Skin epidermis (tissue), 12 donors: ENCODE data around the gene ICE2.
"Not testable (repeated sequence)": the region's sequence is repeated elsewhere in the genome, so short reads cannot be mapped to it uniquely, and the experiment has no call there.

Experiments used
- H3K27ac ChIP-seq, 21 experiments: fragments of 200-600 bp; sonication (generic) in 11 of 21; one replicate each; pipeline ENCODE4 v1.5.0; 2020; ENCODE audit warnings: mild to moderate bottlenecking in 3 of 21, inconsistent platforms in 2 of 21, moderate library complexity in 2 of 21
- H3K4me3 ChIP-seq, 7 experiments: fragments of 200-600 bp; sonication (generic) in 2 of 7; one replicate each; pipeline ENCODE4 v1.5.0; 2020; ENCODE audit warnings: inconsistent platforms in 2 of 7, mild to moderate bottlenecking in 2 of 7, moderate library complexity in 1 of 7

Gene ICE2

DNA sequence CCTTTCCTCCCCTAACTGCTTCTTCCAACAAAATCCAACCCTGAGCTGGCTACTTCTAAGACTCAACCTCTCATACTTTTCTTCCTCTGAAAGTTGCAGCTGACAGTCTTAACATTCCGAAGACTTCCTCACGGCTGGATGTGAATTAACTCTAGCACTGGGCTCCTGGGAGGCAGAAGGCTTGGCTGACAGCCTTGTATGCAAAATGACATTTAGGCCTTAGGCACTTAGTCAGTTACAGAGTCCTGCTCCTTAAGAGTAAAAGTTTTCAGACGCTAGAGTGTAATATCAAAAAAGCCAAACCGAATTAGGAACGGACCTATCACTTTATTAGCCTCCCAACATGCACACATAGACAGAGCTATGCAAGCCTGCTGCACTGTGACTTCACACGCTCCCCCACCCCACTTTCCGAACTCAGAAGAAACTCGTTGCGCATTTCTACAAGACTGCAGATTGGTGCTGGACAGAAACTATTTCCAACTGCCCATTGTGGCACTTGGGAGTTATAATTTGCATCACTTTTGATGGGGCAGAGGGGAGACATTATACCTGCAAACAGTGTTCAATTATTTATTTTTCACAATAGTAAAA, 65.6 kb downstream of the ICE2 start:
- Histone ChIP-seq H3K27ac (peak overlapping the region in 11 of 21 experiments; percentile 12 to 61 (median 53)), H3K4me3 (no peak overlapping the region)

DNA sequence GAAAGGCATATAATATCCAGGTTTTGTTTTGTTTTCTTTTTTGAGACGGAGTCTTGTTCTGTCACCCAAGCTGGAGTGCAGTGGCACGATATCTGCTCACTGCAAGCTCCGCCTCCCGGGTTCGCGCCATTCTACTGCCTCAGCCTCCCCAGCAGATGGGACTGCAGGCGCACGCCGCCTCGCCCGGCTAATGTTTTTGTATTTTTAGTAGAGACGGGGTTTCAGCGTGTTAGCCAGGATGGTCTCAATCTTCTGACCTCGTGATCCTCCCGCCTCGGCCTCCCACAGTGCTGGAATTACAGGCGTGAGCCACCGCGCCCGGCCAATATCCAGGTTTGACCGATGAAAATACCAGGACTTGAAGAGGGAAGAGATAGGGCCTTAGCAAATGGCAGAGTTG, 66.1 kb downstream of the ICE2 start:
- H3K4me3 ChIP-seq: not testable (repeated sequence)
- H3K27ac ChIP-seq: peak overlapping the region in 9 of 21 experiments; percentile 4 to 54 (median 47)

DNA sequence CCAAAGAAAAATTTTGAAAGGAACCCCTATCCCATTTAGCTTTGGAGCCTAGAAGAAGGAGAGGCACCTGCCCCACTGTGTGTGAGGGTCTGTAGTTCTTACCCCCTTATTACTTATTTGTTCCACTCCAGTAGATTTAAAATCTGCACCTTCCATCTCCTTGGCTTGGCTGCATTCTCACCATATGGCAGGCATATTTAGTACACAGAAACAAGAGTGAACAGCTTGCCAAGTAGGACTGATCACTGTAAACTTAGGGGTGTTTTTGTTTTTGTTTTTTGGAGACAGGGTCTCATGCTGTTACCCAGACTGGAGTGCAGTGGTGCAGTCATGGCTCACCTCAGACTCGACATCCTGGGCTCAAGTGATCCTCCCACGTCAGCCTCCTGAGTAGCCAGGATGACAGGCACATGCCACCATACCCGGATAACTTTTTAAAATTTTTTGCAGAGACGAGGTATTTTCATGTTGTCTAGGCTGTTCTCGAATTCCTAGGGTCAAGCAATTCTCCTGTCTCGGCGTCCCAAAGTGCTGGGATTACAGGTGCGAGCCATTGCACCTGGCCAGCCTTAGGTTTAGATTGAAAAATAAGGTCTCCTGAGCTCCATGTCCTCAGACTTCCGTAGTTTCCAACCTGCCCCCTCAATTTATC, 67.0 kb downstream of the ICE2 start:
- Histone ChIP-seq H3K4me3 (no peak overlapping the region), H3K27ac (peak overlapping the region in 2 of 21 experiments; percentile 7 to 30)

DNA sequence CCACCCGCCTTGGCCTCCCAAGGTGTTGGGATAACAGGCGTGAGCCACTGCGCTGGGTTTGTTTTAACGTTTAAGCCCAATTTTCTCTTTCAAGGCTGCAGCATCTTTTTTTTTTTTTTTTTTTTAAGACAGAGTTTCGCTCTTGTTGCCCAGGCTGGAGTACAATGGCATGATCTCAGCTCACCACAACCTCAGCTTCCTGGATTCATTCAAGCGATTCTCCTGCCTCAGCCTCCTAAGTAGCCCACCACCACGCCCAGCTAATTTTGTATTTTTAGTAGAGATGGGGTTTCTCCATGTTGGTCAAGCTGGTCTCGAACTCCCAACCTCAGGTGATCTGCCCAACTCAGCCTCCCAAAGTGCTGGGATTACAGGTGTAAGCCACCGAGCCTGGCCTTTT, 68.6 kb downstream of the ICE2 start:
- H3K27ac ChIP-seq, H3K4me3 ChIP-seq: not testable (repeated sequence)

DNA sequence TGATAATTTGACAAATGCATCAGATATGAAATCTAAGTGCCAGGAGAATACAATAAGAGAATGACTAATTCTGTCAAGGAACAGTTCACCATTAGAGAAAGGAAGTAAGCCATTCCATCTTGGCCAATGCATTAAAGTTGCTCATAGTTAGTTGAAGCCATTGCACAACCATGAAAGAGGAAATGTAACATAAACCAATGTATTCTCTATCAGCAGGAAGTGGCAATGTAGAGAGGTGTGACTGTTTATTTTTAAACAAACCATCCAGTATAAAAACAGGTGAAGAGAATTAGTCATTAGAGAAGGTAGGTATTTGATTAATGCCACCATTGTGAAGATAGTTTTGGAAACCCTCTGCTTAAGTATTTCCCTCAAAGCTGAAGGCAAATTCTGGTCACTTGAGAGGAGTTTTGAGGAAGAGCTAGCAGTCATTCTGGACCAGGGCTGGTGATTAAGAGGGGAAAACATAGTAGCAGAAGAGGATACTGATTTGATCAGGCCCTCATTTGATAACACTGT, 70.4 kb downstream of the ICE2 start:
- peak overlapping the region in 20 of 21 experiments; percentile 1 to 78 (median 56) for H3K27ac ChIP-seq

DNA sequence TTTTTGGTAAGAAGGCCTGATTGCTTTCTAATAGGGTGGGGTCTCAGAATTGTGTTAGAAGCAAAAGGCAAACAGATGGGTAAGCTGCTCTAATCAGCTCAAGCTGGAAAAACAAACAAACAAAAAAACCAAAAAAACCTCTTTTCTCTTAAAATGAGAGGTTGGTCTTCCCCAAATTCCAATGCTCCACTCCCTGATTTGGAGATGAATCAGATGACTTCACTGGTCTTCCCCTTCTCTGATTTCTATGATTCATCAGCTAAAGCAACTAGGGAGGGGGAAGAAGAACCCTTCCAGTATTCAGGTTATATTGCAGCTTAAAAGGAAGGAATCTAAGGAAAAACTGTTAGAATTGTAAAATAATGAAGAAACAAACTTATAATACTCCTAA, 71.5 kb downstream of the ICE2 start:
- no peak overlapping the region for H3K4me3 ChIP-seq
- peak overlapping the region in 17 of 21 experiments; percentile 2 to 78 (median 59) for H3K27ac ChIP-seq

More for the DNA sequence above, 70.4 kb downstream of the ICE2 start:
- no peak overlapping the region for H3K4me3 ChIP-seq

DNA sequence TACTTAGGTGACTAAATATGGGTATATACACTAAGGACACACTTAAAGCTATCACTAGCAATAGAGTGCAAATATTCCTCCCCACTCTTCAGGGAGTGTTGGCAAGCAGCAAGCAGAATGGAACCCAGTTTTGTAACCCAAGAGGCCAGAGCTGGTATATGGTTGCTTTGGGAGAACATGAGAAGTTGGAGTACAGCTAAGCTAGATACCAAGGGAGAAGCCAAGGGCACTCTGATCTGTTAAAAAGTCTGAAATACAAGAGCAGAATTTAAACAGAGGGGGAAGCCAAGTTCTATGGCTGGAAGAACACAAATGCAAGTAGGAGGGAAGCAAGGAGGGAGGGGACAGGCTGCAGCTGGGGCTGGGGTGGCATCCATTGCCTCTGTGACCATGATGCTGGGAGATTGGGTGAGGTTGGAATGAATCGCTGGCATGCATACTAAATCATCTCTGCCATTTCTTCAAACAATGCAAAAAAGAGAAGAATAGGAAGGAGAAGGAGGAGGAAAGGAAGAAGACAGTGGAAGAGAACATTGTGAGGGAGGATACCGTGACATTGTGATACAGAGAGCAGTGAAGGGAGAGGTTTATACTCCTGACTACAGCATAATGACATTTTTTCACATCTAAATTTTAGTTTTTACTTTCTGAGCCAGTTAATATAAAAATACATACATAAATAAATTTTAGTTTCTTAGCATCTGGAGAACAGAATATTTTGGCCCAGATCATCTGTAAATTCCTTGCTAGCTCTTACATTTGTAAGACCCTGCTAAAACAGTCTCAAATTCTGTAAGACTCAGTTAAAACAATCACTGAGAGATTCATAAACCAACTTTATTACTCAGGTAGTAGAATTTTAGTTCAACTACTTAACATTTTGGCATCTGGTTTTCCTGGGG, 72.2 kb downstream of the ICE2 start:
- peak overlapping the region in 16 of 21 experiments; percentile 2 to 78 (median 60) for H3K27ac ChIP-seq
- H3K4me3 ChIP-seq: no peak overlapping the region

DNA sequence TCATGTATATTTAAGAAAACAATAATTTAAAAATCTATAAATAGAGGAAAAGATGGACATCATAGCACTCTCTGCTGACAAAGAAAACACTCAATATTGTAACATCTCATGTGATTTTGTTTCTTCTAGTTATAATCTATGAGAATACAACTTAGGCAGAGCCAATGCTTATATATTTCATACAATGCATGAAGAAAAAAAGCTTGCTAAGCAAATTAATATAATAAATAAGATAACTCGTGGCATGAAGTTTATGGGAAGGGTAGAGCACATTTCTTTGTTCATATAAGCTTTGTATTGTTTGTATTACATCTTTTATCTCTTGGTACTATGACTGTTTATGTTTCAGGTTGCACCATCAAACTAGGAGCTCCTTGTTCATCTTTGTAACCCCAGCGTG, 73.5 kb downstream of the ICE2 start:
- H3K4me3 ChIP-seq: no peak overlapping the region
- no peak overlapping the region for H3K27ac ChIP-seq

DNA sequence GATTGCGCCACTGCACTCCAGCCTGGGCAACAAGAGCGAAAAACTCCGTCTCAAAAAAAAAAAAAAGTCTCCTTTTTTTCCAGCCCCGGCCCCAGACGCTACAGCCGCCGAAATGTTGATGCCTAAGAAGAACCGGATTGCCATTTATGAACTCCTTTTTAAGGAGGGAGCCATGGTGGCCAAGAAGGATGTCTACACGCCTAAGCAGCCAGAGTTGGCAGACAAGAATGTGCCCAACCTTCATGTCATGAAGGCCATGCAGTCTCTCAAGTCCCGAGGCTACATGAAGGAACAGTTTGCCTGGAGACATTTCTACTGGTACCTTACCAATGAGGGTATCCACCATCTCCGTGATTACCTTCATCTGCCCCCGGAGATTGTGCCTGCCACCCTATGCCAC, 74.6 kb downstream of the ICE2 start:
- not testable (repeated sequence) for H3K27ac ChIP-seq

DNA sequence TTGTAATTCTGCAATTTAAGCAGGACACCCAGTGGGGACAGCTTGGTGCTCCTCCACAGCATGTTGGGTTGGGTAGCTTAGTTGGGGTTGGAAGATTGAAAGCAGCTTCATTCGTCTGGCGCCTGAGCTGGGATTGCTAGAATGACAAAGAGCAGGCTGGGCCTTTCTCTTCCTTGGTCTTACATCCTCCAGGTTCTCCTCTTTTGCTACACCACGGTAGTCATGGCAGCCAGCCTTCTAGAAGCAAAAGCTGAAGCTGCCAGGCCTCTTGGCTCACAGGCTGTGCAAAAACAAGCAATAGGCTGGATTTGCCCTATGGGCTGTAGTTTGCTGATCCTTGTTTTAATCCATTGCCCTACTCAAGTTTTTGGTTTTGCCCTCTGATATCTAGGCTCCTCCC, 78.0 kb downstream of the ICE2 start:
- Histone ChIP-seq H3K27ac (no peak overlapping the region), H3K4me3 (no peak overlapping the region)

More for the DNA sequence above, 74.6 kb downstream of the ICE2 start:
- not testable (repeated sequence) for H3K4me3 ChIP-seq

DNA sequence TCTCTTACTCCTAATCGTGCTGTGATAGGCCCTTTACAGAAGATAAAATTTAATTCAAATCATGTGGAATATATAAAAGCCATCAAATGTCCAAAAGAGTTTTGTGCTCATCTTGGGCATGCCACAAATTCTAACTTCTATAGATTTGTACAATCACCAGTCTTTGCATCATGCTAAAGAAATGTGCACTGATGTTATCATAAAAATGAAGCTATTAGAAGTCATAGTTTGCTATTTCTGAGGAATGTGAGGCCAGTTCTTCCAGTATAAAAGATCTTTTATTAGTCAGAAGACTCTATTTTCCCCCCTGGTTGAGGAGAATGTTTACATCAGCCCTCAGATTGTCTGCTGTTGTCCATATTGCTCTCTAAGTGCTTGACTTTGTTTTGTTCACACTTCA, 79.0 kb downstream of the ICE2 start:
- H3K27ac ChIP-seq: peak overlapping the region in 14 of 21 experiments; percentile 11 to 100 (median 98)
- no peak overlapping the region for H3K4me3 ChIP-seq

DNA sequence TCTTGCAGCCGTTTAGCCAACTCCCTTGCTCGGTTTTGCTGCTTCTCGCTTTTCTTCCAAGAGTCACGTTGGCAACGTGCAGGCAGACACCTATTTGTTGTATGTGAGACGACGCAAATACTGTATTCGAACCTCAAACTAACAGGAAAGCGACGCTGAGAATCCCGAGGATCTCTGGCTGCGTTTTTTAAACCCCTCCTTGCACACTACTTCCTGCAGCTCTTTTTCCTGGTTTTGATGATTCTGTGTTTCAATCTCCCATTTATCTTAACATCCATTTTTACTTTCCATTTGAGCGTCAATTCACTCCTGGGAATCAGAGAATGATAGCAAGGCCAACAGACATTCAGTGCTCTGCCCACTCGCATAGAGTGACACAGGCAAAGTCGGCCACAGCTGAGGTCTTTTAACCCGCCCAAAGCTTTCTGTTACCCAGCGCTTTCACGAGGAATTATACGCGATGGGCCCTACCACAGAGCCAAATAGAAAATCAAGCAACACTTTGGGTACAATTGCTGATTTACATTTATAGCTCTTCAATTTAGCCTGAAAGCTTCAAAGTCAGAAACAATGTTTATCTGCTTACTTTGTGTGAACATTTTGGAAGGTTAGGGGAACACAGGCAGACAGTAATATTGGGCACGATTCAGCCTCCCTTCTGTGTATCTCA, 79.6 kb downstream of the ICE2 start:
- H3K4me3 ChIP-seq: peak overlapping the region in 1 of 7 experiments; percentile 77

DNA sequence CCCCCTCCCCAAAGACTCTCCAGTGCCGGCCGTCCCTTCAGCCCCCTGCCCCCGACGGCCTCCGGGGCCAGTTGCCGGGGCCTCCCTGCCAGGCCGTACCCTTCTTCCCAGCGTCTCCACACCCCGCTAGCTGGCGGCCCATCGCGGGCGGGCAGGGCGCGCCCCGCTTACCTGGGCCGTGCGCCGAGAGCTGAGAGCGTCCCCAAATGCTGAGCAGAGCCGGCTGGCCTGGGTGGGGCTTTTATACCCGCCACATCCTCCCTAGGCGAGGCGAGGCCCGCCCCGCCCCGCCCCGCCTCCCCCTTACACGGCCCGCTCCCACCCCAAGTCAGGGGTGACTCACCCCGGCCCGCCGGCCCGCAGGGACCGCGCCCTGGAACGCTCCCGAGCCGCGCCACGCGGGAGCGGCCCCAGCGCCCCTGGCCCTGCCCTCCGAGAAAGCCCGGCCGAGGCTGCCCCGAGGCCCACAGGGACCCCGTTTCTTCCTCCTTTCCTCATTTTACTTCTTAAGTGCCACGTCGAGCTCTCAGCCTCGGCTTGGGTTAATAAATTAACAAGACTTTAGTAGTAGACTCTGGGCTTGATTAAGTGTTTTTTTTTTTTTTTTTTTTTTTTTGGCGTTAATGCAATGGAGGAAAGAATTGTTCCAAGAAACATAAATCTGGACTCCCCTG, 81.0 kb downstream of the ICE2 start, which contains the start of gene ANXA2:
Gene ANXA2 (minus strand): TSS at position 215 of the 674 bp plus-strand sequence. CDS start 11,911 bp downstream, outside the sequence.
- Histone ChIP-seq H3K4me3 (peak within 1 kb of the TSS; percentile 68 to 96 (median 82)), H3K27ac (peak within 1 kb of the TSS; percentile 91 to 100 (median 99))

More for the DNA sequence above, 79.6 kb downstream of the ICE2 start:
- H3K27ac ChIP-seq: peak overlapping the region in 18 of 21 experiments; percentile 31 to 100 (median 98)

DNA sequence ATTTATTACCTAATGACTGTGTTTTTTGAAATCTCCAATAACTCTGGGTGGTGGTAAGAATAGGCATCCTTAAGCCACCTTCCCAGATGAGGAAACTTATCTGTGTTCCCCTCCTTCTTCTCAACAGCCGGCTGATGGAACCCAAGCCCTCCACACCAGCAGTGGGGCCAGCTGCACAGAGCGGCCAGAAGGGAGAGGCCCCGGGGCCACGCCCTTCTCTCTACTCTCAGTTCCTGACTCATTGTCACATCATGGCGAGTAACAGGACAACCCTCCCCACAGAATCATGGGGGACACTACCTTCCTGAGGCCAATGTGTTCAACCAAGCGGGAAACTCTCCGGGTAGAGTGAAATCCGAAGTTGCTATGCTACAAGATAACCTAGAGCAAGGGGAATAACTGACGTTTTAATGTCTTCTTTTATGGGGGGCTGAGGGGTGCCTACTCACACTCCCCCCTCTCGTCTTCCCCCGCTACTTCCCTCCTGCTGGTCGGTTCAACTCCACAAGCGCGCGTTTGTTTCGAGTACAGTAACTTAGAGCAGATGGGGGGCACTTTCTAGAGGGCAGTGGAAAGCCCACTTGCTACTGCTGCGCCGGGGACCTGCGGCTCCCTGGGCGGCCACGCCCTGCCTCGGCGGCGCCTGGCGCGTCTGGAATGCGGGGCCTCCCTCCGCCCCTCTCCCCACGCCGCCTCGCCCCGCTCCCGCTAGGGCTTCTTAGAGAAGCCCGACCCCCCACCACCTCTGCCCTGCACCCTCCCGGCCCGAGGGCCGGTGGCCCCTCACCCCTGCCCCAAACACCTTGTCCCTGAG, 81.8 kb downstream of the ICE2 start:
- peak overlapping the region; percentile 91 to 100 (median 99) for H3K27ac ChIP-seq
- peak overlapping the region; percentile 68 to 96 (median 82) for H3K4me3 ChIP-seq

DNA sequence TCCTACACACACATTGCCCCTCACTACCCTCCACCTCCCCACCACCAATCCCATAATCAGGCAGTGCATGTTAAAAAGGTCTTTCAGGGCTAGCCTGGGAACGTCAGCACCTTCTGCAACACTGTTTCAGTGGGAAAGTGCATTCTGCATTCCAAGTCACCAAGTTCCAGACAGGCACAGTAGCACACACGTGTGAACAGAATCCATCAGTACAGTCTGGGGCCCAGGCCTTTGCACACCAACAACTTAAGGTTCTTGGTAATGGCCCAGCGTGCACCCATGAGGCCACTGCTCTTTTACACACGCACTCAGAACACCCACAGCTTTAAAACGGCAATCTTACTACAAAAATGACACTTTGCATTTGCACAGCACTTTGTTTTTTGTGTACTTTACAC, 82.4 kb downstream of the ICE2 start:
- Histone ChIP-seq H3K4me3 (peak overlapping the region; percentile 68 to 96 (median 82)), H3K27ac (peak overlapping the region in 20 of 21 experiments; percentile 91 to 100 (median 99))

DNA sequence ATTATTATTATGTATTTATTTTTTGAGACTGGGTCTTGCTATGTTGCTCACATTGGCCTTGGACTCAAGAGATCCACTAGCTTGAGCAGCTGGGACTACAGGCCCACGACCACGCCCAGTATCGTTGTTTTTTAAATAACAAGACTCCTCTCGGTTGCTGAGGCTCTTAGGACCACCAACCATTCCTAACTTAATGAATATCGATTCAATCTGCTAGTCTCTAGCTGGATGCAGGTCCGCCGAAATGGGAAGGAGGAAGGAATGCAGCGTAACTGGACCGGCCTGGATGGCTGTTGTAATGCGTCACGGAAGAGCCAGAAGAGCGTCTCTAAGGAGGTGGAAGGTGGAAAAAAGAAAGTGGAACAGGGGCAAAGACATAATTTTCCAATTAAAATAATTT, 82.8 kb downstream of the ICE2 start:
- H3K27ac ChIP-seq: peak overlapping the region in 20 of 21 experiments; percentile 91 to 100 (median 99)
- H3K4me3 ChIP-seq: peak overlapping the region; percentile 68 to 96 (median 82)

DNA sequence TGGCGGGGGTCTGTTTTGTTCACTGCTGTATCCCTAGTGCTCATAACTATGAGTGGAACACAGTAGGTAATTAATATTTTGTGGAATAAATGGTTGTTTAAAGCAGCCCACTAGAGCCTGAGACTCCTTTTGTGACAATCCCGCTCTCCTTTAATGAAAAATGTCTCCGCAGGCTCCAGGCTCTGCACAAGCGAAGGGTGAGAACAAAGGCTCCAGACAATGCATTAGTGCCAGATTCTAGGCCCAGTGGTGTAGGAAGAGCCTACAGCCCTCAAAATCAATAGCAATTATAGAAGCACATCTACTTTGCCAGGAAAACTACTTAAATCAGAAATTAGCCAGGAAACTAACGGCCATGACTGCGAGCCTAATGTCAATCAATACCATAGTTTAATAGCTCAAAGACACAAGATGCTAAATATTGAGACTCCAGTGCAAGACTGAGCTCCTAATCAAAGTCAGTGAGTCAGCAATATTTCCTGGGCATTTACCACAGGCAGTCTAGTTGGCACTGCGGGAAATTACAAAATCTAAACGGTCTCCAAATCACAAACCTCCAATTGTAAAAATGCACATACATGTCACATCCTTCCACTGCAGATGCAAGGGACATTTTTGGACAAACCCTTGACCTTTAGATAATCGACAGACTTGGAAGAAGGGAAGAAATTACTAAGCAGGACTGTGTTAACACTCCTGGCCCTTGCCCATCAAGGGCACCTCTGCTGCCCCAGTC, 83.5 kb downstream of the ICE2 start:
- Histone ChIP-seq H3K4me3 (peak overlapping the region; percentile 68 to 96 (median 82)), H3K27ac (peak overlapping the region in 20 of 21 experiments; percentile 81 to 100 (median 99))
